ENCODE measurements around the gene HCN2. TPM values are rescaled to one million over a fixed set of nuclear protein-coding genes. Genes with fewer than 3 reads are reported as not detected.

Gene HCN2
- polyA plus RNA-seq, 1 experiment, result 1.5 TPM

- peaks cover 15% of the 10 kb centered on the region for H3K36me3 ChIP-seq (ENCODE audit: control insufficient read depth, insufficient read depth, low read length)
- DNase-seq (ENCODE audit: low read depth), result no peak
- ChIA-PET CTCF (interaction anchor here (0.6 to 1.3 kb wide), 6 partner anchors 68 to 607 kb away, joined by 3 to 4 read pairs (median 3); no protein-coding TSS in a partner anchor), POLR2A (no interaction called here)
- no peak for TF ChIP-seq CTCF (IDR thresholded peaks at IDR 0.05; ENCODE audit: insufficient read depth, low read depth, low read length)
- H3K27me3 ChIP-seq (ENCODE audit: control insufficient read depth, insufficient read depth, low read length), result no peaks in the 10 kb centered on the region
- H3K4me3 ChIP-seq (ENCODE audit: low read depth, low read length), result no peak overlapping the region
Observed at GRCh38 chr19:656751-657559, 67.3 kb downstream of the HCN2 start.

- ChIA-PET CTCF (no interaction called here), POLR2A (no interaction called here)
- no peak for TF ChIP-seq CTCF (IDR thresholded peaks at IDR 0.05; ENCODE audit: insufficient read depth, low read depth, low read length)
- H3K36me3 ChIP-seq (ENCODE audit: control insufficient read depth, insufficient read depth, low read length), result peaks cover 14% of the 10 kb centered on the region
- H3K4me3 ChIP-seq (ENCODE audit: low read depth, low read length), result no peak overlapping the region
- no peaks in the 10 kb centered on the region for H3K27me3 ChIP-seq (ENCODE audit: control insufficient read depth, insufficient read depth, low read length)
- no peak for DNase-seq (ENCODE audit: low read depth)
Observed at GRCh38 chr19:657611-658010, 67.9 kb downstream of the HCN2 start.

- ChIA-PET CTCF (interaction anchor here (1.6 kb wide), 1 partner anchor 74 kb away, joined by 6 read pairs; no protein-coding TSS in a partner anchor), POLR2A (no interaction called here)
- H3K36me3 ChIP-seq (ENCODE audit: control insufficient read depth, insufficient read depth, low read length), result peaks cover 14% of the 10 kb centered on the region
- DNase-seq (ENCODE audit: low read depth), result no peak
- TF ChIP-seq CTCF (IDR thresholded peaks at IDR 0.05; ENCODE audit: insufficient read depth, low read depth, low read length), result no peak
- no peaks in the 10 kb centered on the region for H3K27me3 ChIP-seq (ENCODE audit: control insufficient read depth, insufficient read depth, low read length)
- H3K4me3 ChIP-seq (ENCODE audit: low read depth, low read length), result no peak overlapping the region
Observed at GRCh38 chr19:658059-658839, 68.6 kb downstream of the HCN2 start.

GRCh38 chr19:658916-659839 is 69.5 kb downstream of the HCN2 start:
- TF ChIP-seq CTCF (IDR thresholded peaks at IDR 0.05; ENCODE audit: insufficient read depth, low read depth, low read length), result no peak
- ChIA-PET CTCF (interaction anchor here (1.6 kb wide), 1 partner anchor 74 kb away, joined by 6 read pairs; no protein-coding TSS in a partner anchor), POLR2A (no interaction called here)
- DNase-seq (ENCODE audit: low read depth), result no peak
- no peaks in the 10 kb centered on the region for H3K27me3 ChIP-seq (ENCODE audit: control insufficient read depth, insufficient read depth, low read length)
- H3K4me3 ChIP-seq (ENCODE audit: low read depth, low read length), result no peak overlapping the region
- H3K36me3 ChIP-seq (ENCODE audit: control insufficient read depth, insufficient read depth, low read length), result peaks cover 7% of the 10 kb centered on the region; the same call in 1 of the 2 replicates

Measured in BJ (cell line).